ENCODE results near the gene CCDC144A.
"Not testable (repeated sequence)": the region's sequence is repeated elsewhere in the genome, so short reads cannot be mapped to it uniquely, and the experiment has no call there.

- not testable (repeated sequence) for TF ChIP-seq CTCF (IDR thresholded peaks at IDR 0.05 in 8 of 11, conservative IDR thresholded peaks at IDR 0.05 in 3 of 11); POLR2A (IDR thresholded peaks at IDR 0.05)
These were observed 82.5 kb downstream of the CCDC144A start for GRCh38 chr17:16772394-16773145.
